Kidney (tissue), 14 donors: Measurements from ENCODE around the gene RAMP3. TPM values are rescaled to one million over a fixed set of nuclear protein-coding genes. Genes with fewer than 3 reads are reported as not detected.

Experiments used
- DNase-seq, 5 donors: peaks; one replicate each; pipeline ENCODE4 v3.0.0-alpha.2; 2013 to 2020
- FAIRE-seq: peaks from 2 replicates; lab custom pipeline; 2012; peaks lifted over from hg19 to GRCh38; lab: Jason Lieb, UNC
- H3K27ac ChIP-seq, 2 donors: one replicate each; pipeline ENCODE4 v1.7.0; 2013; ENCODE audit warnings: low read depth in 2 of 2, low read length in 2 of 2, inconsistent platforms in 1 of 2
- H3K27me3 ChIP-seq: one replicate; pipeline ENCODE4 v1.7.1; 2013; ENCODE audit warnings: low read length, inconsistent platforms; ENCODE audit not compliant: control insufficient read depth, insufficient read depth
- H3K36me3 ChIP-seq, 3 donors: one replicate each; pipeline versions ENCODE4 v1.7.0 to v1.7.1; 2013; ENCODE audit warnings: low read length in 3 of 3, control low read depth in 1 of 3, inconsistent platforms in 1 of 3; ENCODE audit not compliant: insufficient read depth in 3 of 3, control insufficient read depth in 2 of 3
- H3K4me1 ChIP-seq, 3 donors: one replicate each; pipeline versions ENCODE4 v1.7.0 to v1.7.1; 2013; ENCODE audit warnings: low read length in 3 of 3, inconsistent platforms in 1 of 3, low read depth in 1 of 3; ENCODE audit not compliant: control insufficient read depth in 2 of 3, insufficient read depth in 2 of 3
- H3K4me3 ChIP-seq, 3 donors: one replicate each; pipeline versions ENCODE4 v1.7.0 to v1.8.1; 2013; ENCODE audit warnings: low read length in 3 of 3, control low read depth in 1 of 3, inconsistent platforms in 1 of 3
- H3K9ac ChIP-seq, 3 donors: one replicate each; pipeline versions ENCODE4 v1.7.0 to v1.7.1; 2013; ENCODE audit warnings: low read length in 3 of 3, control low read depth in 1 of 3, inconsistent platforms in 1 of 3
- H3K9me3 ChIP-seq, 3 donors: one replicate each; pipeline versions ENCODE4 v1.7.0 to v1.7.1; 2013; ENCODE audit warnings: low read length in 3 of 3, control low read depth in 1 of 3, inconsistent platforms in 1 of 3; ENCODE audit not compliant: control insufficient read depth in 2 of 3, insufficient read depth in 1 of 3
- CTCF ChIP-seq: IDR thresholded peaks from 3 replicates; pipeline ENCODE4 v1.5.1; 2012; ENCODE audit warnings: mild to moderate bottlenecking, moderate library complexity, borderline replicate concordance; ENCODE audit not compliant: insufficient read depth; ENCODE audit errors: extremely low read depth
- intact Hi-C: fragments of 100-400 bp; cut with DNase I; formaldehyde crosslinking; loops from one replicate; pipeline ENCODE4 v1.11.1; 2022
- polyA plus RNA-seq: library from polyadenylated mRNA; stranded (reverse); fragments of 350-450 nt; fragmentation: Illumina TruSeq; extraction: RNeasy Lipid Tissue Mini Kit (QIAGEN cat#74804); gene quantifications from one replicate; pipeline ENCODE4 v1.2.3, GENCODE V29; 2014; ENCODE audit warnings: low read depth, low replicate concordance; ENCODE audit not compliant: insufficient read depth
- total RNA-seq: library from RNA; stranded (reverse); fragmentation: NEBNext Ultra II Directional; extraction: Animal tissue kit (Norgen Biotek cat#: 25700); gene quantifications from one replicate; pipeline ENCODE4 v1.2.1, GENCODE V29; 2021
- donor health status: control.
- donor health status: control.
- donor health status: control.
- donor health status: control.
- donor health status: control.
- donor health status: DM: yes; HTN: yes; CAD: no.
- donor health status: Normal renal cell carcinoma (clear cell type).

The RAMP3 gene
- total and polyA plus RNA-seq, 2 donors from 2014 or later = 82.6 to 168 TPM

GRCh38 chr7:45215601-45216062 is 58.0 kb downstream of the RAMP3 start:
- no peak for TF ChIP-seq CTCF
- intact Hi-C loops = no loop called here
- no peak for FAIRE-seq
- Histone ChIP-seq H3K36me3 (no peaks in the 10 kb centered on the region), H3K4me3 (no peak overlapping the region), H3K27me3 (no peaks in the 10 kb centered on the region), H3K27ac (no peak overlapping the region), H3K4me1 (no peaks in the 10 kb centered on the region), H3K9me3 (no peaks in the 10 kb centered on the region), H3K9ac (no peak overlapping the region)
- no peak for DNase-seq

- no peak for FAIRE-seq
- intact Hi-C loops = no loop called here
- TF ChIP-seq CTCF = no peak
- Histone ChIP-seq H3K36me3 (no peaks in the 10 kb centered on the region), H3K9ac (no peak overlapping the region), H3K4me1 (no peaks in the 10 kb centered on the region), H3K4me3 (no peak overlapping the region), H3K9me3 (no peaks in the 10 kb centered on the region), H3K27me3 (no peaks in the 10 kb centered on the region), H3K27ac (no peak overlapping the region)
- DNase-seq = no peak
Observed at GRCh38 chr7:45216181-45216580, 58.6 kb downstream of the RAMP3 start.

GRCh38 chr7:45216622-45217165 is 59.1 kb downstream of the RAMP3 start:
- Histone ChIP-seq H3K9ac (no peak overlapping the region), H3K27me3 (no peaks in the 10 kb centered on the region), H3K4me1 (no peaks in the 10 kb centered on the region), H3K27ac (no peak overlapping the region), H3K9me3 (no peaks in the 10 kb centered on the region), H3K4me3 (no peak overlapping the region), H3K36me3 (no peaks in the 10 kb centered on the region)
- TF ChIP-seq CTCF = no peak
- DNase-seq = no peak
- FAIRE-seq = no peak
- intact Hi-C loops = no loop called here

- intact Hi-C loops = no loop called here
- FAIRE-seq (no peak), DNase-seq (no peak)
- peak; percentile 11 for TF ChIP-seq CTCF
- no peak overlapping the region for H3K4me3 ChIP-seq
- H3K9me3 ChIP-seq = no peaks in the 10 kb centered on the region
- H3K4me1 ChIP-seq = no peaks in the 10 kb centered on the region
- H3K9ac ChIP-seq = no peak overlapping the region
- no peaks in the 10 kb centered on the region for H3K27me3 ChIP-seq
- no peaks in the 10 kb centered on the region for H3K36me3 ChIP-seq
- no peak overlapping the region for H3K27ac ChIP-seq
Observed at GRCh38 chr7:45217358-45217757, 59.8 kb downstream of the RAMP3 start.
